Keratinocyte (primary cell): Measurements from ENCODE around the gene CCDC192.

Experiments used
- CTCF ChIP-seq, 3 experiments: IDR thresholded peaks in 1 of 3; conservative IDR thresholded peaks in 1 of 3; optimal IDR thresholded peaks in 1 of 3; 2 replicates in 2 of 3; 3 replicates in 1 of 3; pipeline versions ENCODE3 to v1.5.1; 2011; ENCODE audit warnings: low read length in 3 of 3, mild to moderate bottlenecking in 3 of 3, moderate library complexity in 2 of 3, control low read depth in 1 of 3, inconsistent platforms in 1 of 3; ENCODE audit not compliant: insufficient read depth in 2 of 3; ENCODE audit errors: extremely low read depth in 1 of 3
- EZH2 ChIP-seq: IDR thresholded peaks from one replicate; pipeline ENCODE4 v1.6.1; 2012; ENCODE audit warnings: inconsistent platforms, mild to moderate bottlenecking, low read length, moderate library complexity

- TF ChIP-seq CTCF (optimal IDR thresholded peaks at IDR 0.05 in 1 of 3, IDR thresholded peaks at IDR 0.05 in 1 of 3, conservative IDR thresholded peaks at IDR 0.05 in 1 of 3; ENCODE audit: extremely low read depth in 1 of 3, insufficient read depth in 2 of 3, low read length in 3 of 3) (no peak), EZH2 (no peak)
These were observed 285.1 kb downstream of the CCDC192 start for GRCh38 chr5:127988146-127988760.
